ENCODE results near the gene HAUS2. TPM values are rescaled to one million over a fixed set of nuclear protein-coding genes. Genes with fewer than 3 reads are reported as not detected.

Gene HAUS2
- total RNA-seq, 4 donors from 2014 or later, result 12.9 to 21.9 (median 15.1) TPM

DNA sequence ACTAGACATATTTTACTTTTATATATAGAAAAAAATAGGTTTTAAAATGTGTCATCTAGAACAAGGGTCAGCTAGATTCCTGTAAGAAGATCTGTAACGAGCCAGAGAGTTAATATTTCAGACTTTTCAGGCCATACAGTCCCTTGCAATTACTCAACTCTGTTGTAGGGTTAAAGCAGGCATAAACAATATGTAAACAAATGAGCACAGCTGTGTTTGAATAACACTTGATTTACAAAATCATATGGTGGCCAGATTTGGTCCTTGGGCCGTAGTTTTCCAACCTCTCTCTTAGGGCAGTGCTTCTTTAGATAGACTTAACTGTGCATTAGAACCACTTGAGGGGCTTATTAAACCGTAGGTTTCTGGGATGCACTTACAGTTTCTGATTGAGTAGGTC is 19.7 kb upstream of the HAUS2 start:
- H3K9me3 ChIP-seq, result no peaks in the 10 kb centered on the region
- H3K27me3 ChIP-seq, result no peaks in the 10 kb centered on the region
- peaks cover 0 to 75% (median 0%) of the 10 kb centered on the region in 3 donors for H3K36me3 ChIP-seq
- no peak overlapping the region for H3K4me3 ChIP-seq
- no peak for TF ChIP-seq POLR2A (IDR thresholded peaks at IDR 0.05)
- TF ChIP-seq, protein P1, sequence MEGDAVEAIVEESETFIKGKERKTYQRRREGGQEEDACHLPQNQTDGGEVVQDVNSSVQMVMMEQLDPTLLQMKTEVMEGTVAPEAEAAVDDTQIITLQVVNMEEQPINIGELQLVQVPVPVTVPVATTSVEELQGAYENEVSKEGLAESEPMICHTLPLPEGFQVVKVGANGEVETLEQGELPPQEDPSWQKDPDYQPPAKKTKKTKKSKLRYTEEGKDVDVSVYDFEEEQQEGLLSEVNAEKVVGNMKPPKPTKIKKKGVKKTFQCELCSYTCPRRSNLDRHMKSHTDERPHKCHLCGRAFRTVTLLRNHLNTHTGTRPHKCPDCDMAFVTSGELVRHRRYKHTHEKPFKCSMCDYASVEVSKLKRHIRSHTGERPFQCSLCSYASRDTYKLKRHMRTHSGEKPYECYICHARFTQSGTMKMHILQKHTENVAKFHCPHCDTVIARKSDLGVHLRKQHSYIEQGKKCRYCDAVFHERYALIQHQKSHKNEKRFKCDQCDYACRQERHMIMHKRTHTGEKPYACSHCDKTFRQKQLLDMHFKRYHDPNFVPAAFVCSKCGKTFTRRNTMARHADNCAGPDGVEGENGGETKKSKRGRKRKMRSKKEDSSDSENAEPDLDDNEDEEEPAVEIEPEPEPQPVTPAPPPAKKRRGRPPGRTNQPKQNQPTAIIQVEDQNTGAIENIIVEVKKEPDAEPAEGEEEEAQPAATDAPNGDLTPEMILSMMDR (IDR thresholded peaks at IDR 0.05), result no peak
- no peak overlapping the region for H3K27ac ChIP-seq
- H3K4me1 ChIP-seq, result no peaks in the 10 kb centered on the region
- no peak for DNase-seq

DNA sequence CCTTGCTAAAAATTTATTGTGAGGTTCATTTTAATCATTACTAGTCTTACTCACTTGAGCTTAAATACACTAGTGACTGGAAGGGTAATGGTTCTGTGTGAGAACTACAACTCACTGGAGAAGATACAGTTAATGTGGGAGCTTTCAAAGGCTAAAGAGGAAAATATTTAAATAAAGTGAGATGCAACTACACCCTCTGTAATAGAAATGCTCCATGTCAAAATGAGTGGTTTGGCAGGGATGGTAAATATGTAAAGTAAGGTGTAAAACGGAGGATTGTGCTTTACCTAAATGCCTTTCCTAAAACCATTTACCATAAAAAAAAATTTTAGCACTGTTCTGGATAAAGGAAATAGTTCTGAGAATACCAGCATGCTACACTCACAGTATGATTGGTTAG is 15.4 kb upstream of the HAUS2 start:
- TF ChIP-seq POLR2A (IDR thresholded peaks at IDR 0.05), result no peak
- TF ChIP-seq, protein P1 (IDR thresholded peaks at IDR 0.05), result no peak

GRCh38 chr15:42544853-42545629 is 3.6 kb upstream of the HAUS2 start:
- TF ChIP-seq, protein P1 (IDR thresholded peaks at IDR 0.05), result no peak
- no peak for TF ChIP-seq POLR2A (IDR thresholded peaks at IDR 0.05)
- DNase-seq, result no peak
- Histone ChIP-seq H3K36me3 (peaks cover 0 to 44% (median 0%) of the 10 kb centered on the region in 3 donors), H3K9me3 (no peaks in the 10 kb centered on the region), H3K4me1 (peaks cover 0 to 27% (median 6%) of the 10 kb centered on the region in 4 donors), H3K4me3 (no peak overlapping the region), H3K27ac (no peak overlapping the region), H3K27me3 (no peaks in the 10 kb centered on the region)

More for the DNA sequence above, 15.4 kb upstream of the HAUS2 start:
- Histone ChIP-seq H3K27ac (no peak overlapping the region), H3K36me3 (peaks cover 0 to 54% (median 0%) of the 10 kb centered on the region in 3 donors), H3K9me3 (no peaks in the 10 kb centered on the region), H3K27me3 (no peaks in the 10 kb centered on the region), H3K4me3 (no peak overlapping the region), H3K4me1 (no peaks in the 10 kb centered on the region)
- DNase-seq, result no peak

- H3K27ac ChIP-seq, result peak overlapping the region; percentile 79 to 93 (median 92)
- DNase-seq, result no peak
- no peaks in the 10 kb centered on the region for H3K27me3 ChIP-seq
- peaks cover 0 to 27% (median 0%) of the 10 kb centered on the region in 3 donors for H3K36me3 ChIP-seq
- TF ChIP-seq, protein P1 (IDR thresholded peaks at IDR 0.05), result no peak
- TF ChIP-seq POLR2A (IDR thresholded peaks at IDR 0.05), result no peak
- peak overlapping the region; percentile 67 to 99 (median 94) for H3K4me3 ChIP-seq
- no peaks in the 10 kb centered on the region for H3K9me3 ChIP-seq
- peaks cover 0 to 28% (median 6%) of the 10 kb centered on the region in 4 donors for H3K4me1 ChIP-seq
Observed at GRCh38 chr15:42547918-42548248, 755 bp upstream of the HAUS2 start.

- H3K4me3 ChIP-seq, result peak overlapping the region; percentile 67 to 99 (median 94)
- H3K4me1 ChIP-seq, result peaks cover 0 to 28% (median 6%) of the 10 kb centered on the region in 4 donors
- no peak for TF ChIP-seq POLR2A (IDR thresholded peaks at IDR 0.05)
- TF ChIP-seq, protein P1 (IDR thresholded peaks at IDR 0.05), result no peak
- no peaks in the 10 kb centered on the region for H3K27me3 ChIP-seq
- peak overlapping the region; percentile 79 to 93 (median 92) for H3K27ac ChIP-seq
- DNase-seq, result no peak
- H3K36me3 ChIP-seq, result peaks cover 0 to 15% (median 0%) of the 10 kb centered on the region in 3 donors
- no peaks in the 10 kb centered on the region for H3K9me3 ChIP-seq
Observed at GRCh38 chr15:42549032-42549491, 424 bp downstream of the HAUS2 start.
